Prostate gland (tissue), 2 donors: ENCODE results near the gene OGT. TPM values are rescaled to one million over a fixed set of nuclear protein-coding genes. Genes with fewer than 3 reads are reported as not detected.

Experiments used
- DNase-seq: peaks from one replicate; pipeline ENCODE4 v3.0.0-alpha.2; 2019; ENCODE audit warnings: low spot score
- H3K27ac ChIP-seq, 2 donors: fragments of 200-600 bp; sonication (generic); 2 replicates each; pipeline ENCODE4 v1.5.1; 2017 to 2019
- H3K27me3 ChIP-seq: fragments of 200-600 bp; sonication (generic); replicated peaks from 2 replicates; pipeline ENCODE4 v1.5.1; 2019; ENCODE audit not compliant: insufficient read depth
- H3K36me3 ChIP-seq, 2 donors: fragments of 200-600 bp; sonication (generic); 1 replicate in 1 of 2; 2 replicates in 1 of 2; pipeline versions ENCODE4 v1.5.1 to v1.8.1; 2017 to 2019
- H3K4me1 ChIP-seq: fragments of 200-600 bp; sonication (generic); replicated peaks from 2 replicates; pipeline ENCODE4 v1.5.1; 2019
- H3K4me3 ChIP-seq, 2 donors: fragments of 200-600 bp; sonication (generic); 2 replicates each; pipeline ENCODE4 v1.5.1; 2017 to 2019
- H3K9me3 ChIP-seq: fragments of 200-600 bp; sonication (generic); 2 replicates; pipeline ENCODE4 v1.5.1; 2017
- CTCF ChIP-seq, 4 experiments: fragments of 200-600 bp in 2 of 4; fragments of 450-650 bp in 2 of 4; sonication (generic) in 2 of 4; IDR thresholded peaks; 1 replicate in 3 of 4; 2 replicates in 1 of 4; pipeline ENCODE4 v1.5.1; 2016 to 2019; ENCODE audit warnings: antibody characterized with exemption in 4 of 4, mild to moderate bottlenecking in 2 of 4, moderate library complexity in 2 of 4
- POLR2A ChIP-seq: fragments of 450-650 bp; IDR thresholded peaks from one replicate; pipeline ENCODE4 v1.6.1; 2016; ENCODE audit warnings: antibody characterized with exemption, mild to moderate bottlenecking
- POLR2AphosphoS5 ChIP-seq: sonication (generic); formaldehyde crosslinking; IDR thresholded peaks from one replicate; pipeline ENCODE4 v1.6.1; 2017; ENCODE audit warnings: antibody characterized with exemption
- WGBS: methylation state at CpG from one replicate; pipeline ENCODE4 v1.1.5; 2018; 5-methylcytosine and 5-hydroxymethylcytosine counted together
- intact Hi-C: fragments of 100-400 bp; cut with DNase I; formaldehyde crosslinking; loops from one replicate; pipeline ENCODE4 v1.14.2; 2022
- total RNA-seq, 2 donors: library from RNA; depleted of rRNA; stranded (reverse); fragments of >200 nt; gene quantifications; one replicate each; pipeline ENCODE4 v1.1.0, GENCODE V29; 2016

OGT gene
- total RNA-seq, 2 donors from 2014 or later, result 68.0 to 126 TPM

- under 1% methylated on average over 31 of the region's 31 CpGs for WGBS
- intact Hi-C loops, result no loop called here
- no peaks in the 10 kb centered on the region for H3K9me3 ChIP-seq
These were observed 1.1 kb downstream of the OGT start for GRCh38 chrX:71533851-71534561.

GRCh38 chrX:71534773-71535544 lies 2.1 kb downstream of the OGT start:
- no peaks in the 10 kb centered on the region for H3K27me3 ChIP-seq
- H3K27ac ChIP-seq, result peak overlapping the region; percentile 83 to 87
- no peaks in the 10 kb centered on the region for H3K9me3 ChIP-seq
- WGBS, result under 1% methylated on average over 9 of the region's 9 CpGs
- no peak for DNase-seq
- TF ChIP-seq POLR2AphosphoS5, result no peak
- TF ChIP-seq POLR2A, result no peak
- TF ChIP-seq CTCF (IDR thresholded peaks at IDR 0.05), result no peak
- no peaks in the 10 kb centered on the region for H3K4me1 ChIP-seq
- H3K4me3 ChIP-seq, result peak overlapping the region; percentile 53 to 57
- H3K36me3 ChIP-seq, result no peaks in the 10 kb centered on the region
- intact Hi-C loops, result no loop called here

More at GRCh38 chrX:71533851-71534561, 1.1 kb downstream of the OGT start:
- Histone ChIP-seq H3K4me3 (peak overlapping the region; percentile 53 to 57), H3K36me3 (no peaks in the 10 kb centered on the region), H3K27me3 (no peaks in the 10 kb centered on the region), H3K27ac (peak overlapping the region; percentile 83 to 87), H3K4me1 (no peaks in the 10 kb centered on the region)
- TF ChIP-seq POLR2A (no peak), POLR2AphosphoS5 (peak; percentile 6)
- DNase-seq, result peak; percentile 22

GRCh38 chrX:71536285-71536684 lies 3.4 kb downstream of the OGT start:
- Histone ChIP-seq H3K4me3 (peak overlapping the region in 1 of 2 donors; percentile 4), H3K9me3 (no peaks in the 10 kb centered on the region), H3K36me3 (no peaks in the 10 kb centered on the region), H3K27ac (no peak overlapping the region), H3K4me1 (no peaks in the 10 kb centered on the region), H3K27me3 (no peaks in the 10 kb centered on the region)
- intact Hi-C loops, result no loop called here
- no peak for DNase-seq
- 0% methylated on average over 5 of the region's 5 CpGs for WGBS
- TF ChIP-seq CTCF (IDR thresholded peaks at IDR 0.05), result no peak

GRCh38 chrX:71537743-71538142 lies 4.8 kb downstream of the OGT start:
- TF ChIP-seq CTCF (IDR thresholded peaks at IDR 0.05), result no peak
- intact Hi-C loops, result no loop called here
- no peaks in the 10 kb centered on the region for H3K4me1 ChIP-seq
- no peak overlapping the region for H3K4me3 ChIP-seq
- H3K36me3 ChIP-seq, result no peaks in the 10 kb centered on the region
- no peak for DNase-seq
- H3K27ac ChIP-seq, result no peak overlapping the region
- no peaks in the 10 kb centered on the region for H3K9me3 ChIP-seq
- H3K27me3 ChIP-seq, result no peaks in the 10 kb centered on the region
- WGBS, result 75% methylated on average over 9 of the region's 9 CpGs

- 67% methylated on average over 1 of the region's 3 CpGs for WGBS
- intact Hi-C loops, result no loop called here
- no peaks in the 10 kb centered on the region for H3K27me3 ChIP-seq
These were observed 7.9 kb downstream of the OGT start for GRCh38 chrX:71540801-71541200.

More at GRCh38 chrX:71540801-71541200, 7.9 kb downstream of the OGT start:
- no peaks in the 10 kb centered on the region for H3K36me3 ChIP-seq
- no peak for TF ChIP-seq POLR2AphosphoS5
- TF ChIP-seq POLR2A, result no peak
- TF ChIP-seq CTCF (IDR thresholded peaks at IDR 0.05), result no peak
- DNase-seq, result no peak
- H3K27ac ChIP-seq, result no peak overlapping the region
- H3K4me3 ChIP-seq, result no peak overlapping the region
- H3K9me3 ChIP-seq, result no peaks in the 10 kb centered on the region
- H3K4me1 ChIP-seq, result no peaks in the 10 kb centered on the region
